HepG2 (cell line): ENCODE measurements around the gene EVA1A.

Experiments used
- ARNT ChIP-seq: fragments of 450-650 bp; IDR thresholded peaks from 2 replicates; pipeline ENCODE4 v1.6.1; 2017
- CEBPB ChIP-seq: IDR thresholded peaks from 2 replicates; pipeline ENCODE4 v1.6.1; 2011; ENCODE audit warnings: low read depth, low read length, improper control_type of control experiment, borderline replicate concordance
- HHEX ChIP-seq: IDR thresholded peaks from 2 replicates; pipeline ENCODE4 v1.6.1; 2016; ENCODE audit warnings: control low read depth
- IKZF1 ChIP-seq: fragments of 450-650 bp; IDR thresholded peaks from 2 replicates; pipeline ENCODE4 v1.7.1; 2016
- NAIF1 ChIP-seq: sonication (generic); formaldehyde crosslinking; IDR thresholded peaks from 2 replicates; pipeline ENCODE4 v1.5.0; 2020; ENCODE audit warnings: mild to moderate bottlenecking, missing genetic modification reagents, borderline replicate concordance
- RXRB ChIP-seq: IDR thresholded peaks from 2 replicates; pipeline ENCODE4 v1.6.1; 2016; ENCODE audit warnings: borderline replicate concordance, missing genetic modification reagents, missing compliant biosample characterization
- SP1 ChIP-seq, 2 experiments: fragments of 450-650 bp in 1 of 2; sonication (generic) in 1 of 2; formaldehyde crosslinking in 1 of 2; IDR thresholded peaks; 2 replicates each; pipeline versions ENCODE4 v1.4.0 to v1.6.1; 2016 to 2020; ENCODE audit warnings: missing genetic modification reagents in 1 of 2
- ZNF781 ChIP-seq: sonication (generic); formaldehyde crosslinking; IDR thresholded peaks from 2 replicates; pipeline ENCODE4 v1.5.1; 2020; ENCODE audit warnings: borderline replicate concordance, mild to moderate bottlenecking, missing genetic modification reagents; ENCODE audit errors: not compliant biosample characterization
- ZZZ3 ChIP-seq: sonication (generic); formaldehyde crosslinking; IDR thresholded peaks from 2 replicates; pipeline ENCODE4 v1.4.0; 2020; ENCODE audit warnings: missing genetic modification reagents, mild to moderate bottlenecking, borderline replicate concordance
- TF ChIP-seq, protein P1 (sequence below): IDR thresholded peaks from 2 replicates; pipeline ENCODE4 v1.6.1; 2016; ENCODE audit warnings: missing compliant biosample characterization, missing genetic modification reagents, borderline replicate concordance
- TF ChIP-seq, protein P2 (sequence below): sonication (generic); formaldehyde crosslinking; IDR thresholded peaks from 2 replicates; pipeline ENCODE4 v1.4.0; 2020; ENCODE audit warnings: missing genetic modification reagents
- TF ChIP-seq, protein P3 (sequence below): sonication (generic); formaldehyde crosslinking; IDR thresholded peaks from 2 replicates; pipeline ENCODE4 v1.4.0; 2020; ENCODE audit warnings: missing genetic modification reagents
- TF ChIP-seq, protein P4 (sequence below): sonication (generic); formaldehyde crosslinking; IDR thresholded peaks from 2 replicates; pipeline ENCODE4 v1.9.0; 2022; ENCODE audit warnings: low read depth, missing genetic modification reagents
- TF ChIP-seq, protein P5 (sequence below): sonication (generic); formaldehyde crosslinking; IDR thresholded peaks from 2 replicates; pipeline ENCODE4 v1.5.0; 2020; ENCODE audit warnings: mild to moderate bottlenecking, missing genetic modification reagents, moderate library complexity

DNA sequence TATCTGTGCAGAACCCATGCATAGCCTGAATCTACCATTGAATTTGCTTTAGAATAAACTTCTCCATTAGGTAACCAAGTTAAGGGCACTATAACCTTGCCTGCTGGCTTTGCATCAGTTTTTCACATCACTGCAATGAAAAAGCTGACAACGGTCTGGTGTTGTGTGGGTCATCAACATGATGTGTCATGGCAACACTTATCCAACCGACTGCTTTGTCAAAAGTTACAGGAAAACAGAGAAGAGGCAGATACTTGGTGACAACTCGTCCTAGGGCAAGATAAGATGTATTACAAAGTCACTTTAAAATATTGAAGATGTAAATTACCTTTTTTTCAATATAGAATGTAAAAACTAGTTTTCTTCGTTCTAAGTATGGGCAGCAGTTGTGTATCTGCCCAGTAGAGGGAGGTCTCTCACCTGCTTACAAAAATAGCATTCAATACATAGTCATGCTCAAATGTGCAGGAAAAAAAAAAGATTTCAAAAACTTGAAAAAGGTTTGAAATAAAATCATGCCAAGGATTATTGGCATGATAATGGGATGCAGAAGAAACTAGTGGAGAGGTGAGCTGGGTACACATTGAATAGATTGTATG, 96.3 kb downstream of the EVA1A start:
- TF ChIP-seq ZNF781, result no peak
- TF ChIP-seq ZZZ3 (CRISPR knock-in tag), result no peak
- no peak for TF ChIP-seq HHEX
- TF ChIP-seq, protein P1, sequence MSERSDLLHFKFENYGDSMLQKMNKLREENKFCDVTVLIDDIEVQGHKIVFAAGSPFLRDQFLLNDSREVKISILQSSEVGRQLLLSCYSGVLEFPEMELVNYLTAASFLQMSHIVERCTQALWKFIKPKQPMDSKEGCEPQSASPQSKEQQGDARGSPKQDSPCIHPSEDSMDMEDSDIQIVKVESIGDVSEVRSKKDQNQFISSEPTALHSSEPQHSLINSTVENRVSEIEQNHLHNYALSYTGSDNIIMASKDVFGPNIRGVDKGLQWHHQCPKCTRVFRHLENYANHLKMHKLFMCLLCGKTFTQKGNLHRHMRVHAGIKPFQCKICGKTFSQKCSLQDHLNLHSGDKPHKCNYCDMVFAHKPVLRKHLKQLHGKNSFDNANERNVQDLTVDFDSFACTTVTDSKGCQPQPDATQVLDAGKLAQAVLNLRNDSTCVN, result no peak
- TF ChIP-seq, protein P2, sequence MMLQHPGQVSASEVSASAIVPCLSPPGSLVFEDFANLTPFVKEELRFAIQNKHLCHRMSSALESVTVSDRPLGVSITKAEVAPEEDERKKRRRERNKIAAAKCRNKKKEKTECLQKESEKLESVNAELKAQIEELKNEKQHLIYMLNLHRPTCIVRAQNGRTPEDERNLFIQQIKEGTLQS (CRISPR knock-in tag), result no peak
- no peak for TF ChIP-seq NAIF1
- TF ChIP-seq ARNT, result no peak
- TF ChIP-seq, protein P3, sequence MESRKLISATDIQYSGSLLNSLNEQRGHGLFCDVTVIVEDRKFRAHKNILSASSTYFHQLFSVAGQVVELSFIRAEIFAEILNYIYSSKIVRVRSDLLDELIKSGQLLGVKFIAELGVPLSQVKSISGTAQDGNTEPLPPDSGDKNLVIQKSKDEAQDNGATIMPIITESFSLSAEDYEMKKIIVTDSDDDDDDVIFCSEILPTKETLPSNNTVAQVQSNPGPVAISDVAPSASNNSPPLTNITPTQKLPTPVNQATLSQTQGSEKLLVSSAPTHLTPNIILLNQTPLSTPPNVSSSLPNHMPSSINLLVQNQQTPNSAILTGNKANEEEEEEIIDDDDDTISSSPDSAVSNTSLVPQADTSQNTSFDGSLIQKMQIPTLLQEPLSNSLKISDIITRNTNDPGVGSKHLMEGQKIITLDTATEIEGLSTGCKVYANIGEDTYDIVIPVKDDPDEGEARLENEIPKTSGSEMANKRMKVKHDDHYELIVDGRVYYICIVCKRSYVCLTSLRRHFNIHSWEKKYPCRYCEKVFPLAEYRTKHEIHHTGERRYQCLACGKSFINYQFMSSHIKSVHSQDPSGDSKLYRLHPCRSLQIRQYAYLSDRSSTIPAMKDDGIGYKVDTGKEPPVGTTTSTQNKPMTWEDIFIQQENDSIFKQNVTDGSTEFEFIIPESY (CRISPR knock-in tag), result no peak
- no peak for TF ChIP-seq CEBPB
- TF ChIP-seq SP1 (IDR thresholded peaks at IDR 0.05), result no peak
- TF ChIP-seq SP1 (CRISPR knock-in tag; IDR thresholded peaks at IDR 0.05), result no peak
- no peak for TF ChIP-seq RXRB (CRISPR knock-in tag)
- TF ChIP-seq, protein P4, sequence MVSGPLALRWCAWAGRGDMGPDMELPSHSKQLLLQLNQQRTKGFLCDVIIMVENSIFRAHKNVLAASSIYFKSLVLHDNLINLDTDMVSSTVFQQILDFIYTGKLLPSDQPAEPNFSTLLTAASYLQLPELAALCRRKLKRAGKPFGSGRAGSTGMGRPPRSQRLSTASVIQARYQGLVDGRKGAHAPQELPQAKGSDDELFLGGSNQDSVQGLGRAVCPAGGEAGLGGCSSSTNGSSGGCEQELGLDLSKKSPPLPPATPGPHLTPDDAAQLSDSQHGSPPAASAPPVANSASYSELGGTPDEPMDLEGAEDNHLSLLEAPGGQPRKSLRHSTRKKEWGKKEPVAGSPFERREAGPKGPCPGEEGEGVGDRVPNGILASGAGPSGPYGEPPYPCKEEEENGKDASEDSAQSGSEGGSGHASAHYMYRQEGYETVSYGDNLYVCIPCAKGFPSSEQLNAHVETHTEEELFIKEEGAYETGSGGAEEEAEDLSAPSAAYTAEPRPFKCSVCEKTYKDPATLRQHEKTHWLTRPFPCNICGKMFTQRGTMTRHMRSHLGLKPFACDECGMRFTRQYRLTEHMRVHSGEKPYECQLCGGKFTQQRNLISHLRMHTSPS (CRISPR knock-in tag), result no peak
- TF ChIP-seq, protein P5, sequence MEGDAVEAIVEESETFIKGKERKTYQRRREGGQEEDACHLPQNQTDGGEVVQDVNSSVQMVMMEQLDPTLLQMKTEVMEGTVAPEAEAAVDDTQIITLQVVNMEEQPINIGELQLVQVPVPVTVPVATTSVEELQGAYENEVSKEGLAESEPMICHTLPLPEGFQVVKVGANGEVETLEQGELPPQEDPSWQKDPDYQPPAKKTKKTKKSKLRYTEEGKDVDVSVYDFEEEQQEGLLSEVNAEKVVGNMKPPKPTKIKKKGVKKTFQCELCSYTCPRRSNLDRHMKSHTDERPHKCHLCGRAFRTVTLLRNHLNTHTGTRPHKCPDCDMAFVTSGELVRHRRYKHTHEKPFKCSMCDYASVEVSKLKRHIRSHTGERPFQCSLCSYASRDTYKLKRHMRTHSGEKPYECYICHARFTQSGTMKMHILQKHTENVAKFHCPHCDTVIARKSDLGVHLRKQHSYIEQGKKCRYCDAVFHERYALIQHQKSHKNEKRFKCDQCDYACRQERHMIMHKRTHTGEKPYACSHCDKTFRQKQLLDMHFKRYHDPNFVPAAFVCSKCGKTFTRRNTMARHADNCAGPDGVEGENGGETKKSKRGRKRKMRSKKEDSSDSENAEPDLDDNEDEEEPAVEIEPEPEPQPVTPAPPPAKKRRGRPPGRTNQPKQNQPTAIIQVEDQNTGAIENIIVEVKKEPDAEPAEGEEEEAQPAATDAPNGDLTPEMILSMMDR, result peak; percentile 81
- no peak for TF ChIP-seq IKZF1
